Dedifferentiated amniotic fluid mesenchymal stem cell (primary cell): Measurements from ENCODE around the gene WDFY1.
A peak's percentile ranks its signal among the peaks of the same experiment; 100 is the strongest.
"Not testable (repeated sequence)": the region's sequence is repeated elsewhere in the genome, so short reads cannot be mapped to it uniquely, and the experiment has no call there.

Experiments
- DNase-seq: peaks from one replicate; pipeline ENCODE4 v3.0.0-alpha.2; 2016; ENCODE audit errors: extremely low spot score

The WDFY1 gene

DNA sequence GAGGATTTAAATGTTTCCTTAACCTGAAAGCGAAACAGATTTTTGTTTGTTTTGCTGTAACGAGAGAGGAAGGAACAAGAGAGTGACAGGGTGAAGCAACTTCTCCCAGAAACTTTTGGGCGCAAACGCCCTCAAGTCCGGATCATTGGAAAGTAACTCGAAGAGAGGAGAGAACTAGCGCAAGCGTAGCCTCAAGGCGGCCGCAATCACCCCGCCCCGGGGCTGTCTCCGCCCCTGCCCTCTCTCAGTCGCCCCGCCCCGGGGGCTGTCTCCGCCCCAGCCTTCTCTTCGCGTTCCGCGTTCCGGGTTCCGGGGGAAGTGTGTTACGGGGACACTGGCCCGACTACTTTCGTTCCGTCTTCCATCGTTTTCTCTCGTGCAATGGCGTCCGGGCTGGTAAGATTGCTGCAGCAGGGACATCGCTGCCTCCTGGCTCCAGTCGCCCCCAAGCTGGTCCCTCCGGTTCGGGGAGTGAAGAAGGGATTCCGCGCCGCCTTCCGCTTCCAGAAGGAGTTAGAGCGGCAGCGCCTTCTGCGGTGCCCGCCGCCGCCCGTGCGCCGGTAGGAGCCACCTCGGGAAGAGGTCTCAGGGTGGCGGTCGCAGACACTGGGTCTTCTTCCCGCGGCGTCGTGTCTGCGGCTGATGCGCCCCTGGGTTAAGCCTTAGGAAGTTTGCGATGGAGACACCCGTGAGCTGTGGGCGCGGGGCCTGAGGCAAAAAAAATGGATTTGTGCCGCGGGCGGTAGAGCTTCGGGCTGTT is 12.1 kb upstream of the WDFY1 start, which contains the start of gene MRPL44:
MRPL44 (plus strand) TSS at position 372 of the 760 bp plus-strand sequence; CDS start at position 382, 10 bp downstream.
- DNase-seq, result peak; percentile 94

DNA sequence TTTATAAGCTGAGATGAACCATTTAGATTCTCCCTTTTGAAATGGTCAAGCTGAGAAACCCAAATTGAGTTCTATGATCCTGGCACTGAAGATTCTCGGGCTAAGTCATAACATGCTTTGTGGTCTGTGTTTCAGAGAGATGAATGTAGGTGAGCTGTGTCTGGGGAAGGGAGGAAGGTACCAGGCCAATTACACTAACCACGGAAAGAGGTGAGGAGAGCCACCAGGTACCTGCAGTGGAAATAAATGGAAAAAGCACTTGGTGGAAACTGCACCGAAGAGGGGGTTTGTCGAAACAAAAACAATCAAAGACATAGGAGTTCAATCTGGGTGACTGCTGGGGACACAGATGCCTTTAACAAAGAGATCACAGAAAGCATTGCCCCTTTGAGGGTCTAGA is 11.2 kb upstream of the WDFY1 start:
- no peak for DNase-seq

- DNase-seq, result no peak
These were observed 9.3 kb upstream of the WDFY1 start for GRCh38 chr2:223954401-223954800.

DNA sequence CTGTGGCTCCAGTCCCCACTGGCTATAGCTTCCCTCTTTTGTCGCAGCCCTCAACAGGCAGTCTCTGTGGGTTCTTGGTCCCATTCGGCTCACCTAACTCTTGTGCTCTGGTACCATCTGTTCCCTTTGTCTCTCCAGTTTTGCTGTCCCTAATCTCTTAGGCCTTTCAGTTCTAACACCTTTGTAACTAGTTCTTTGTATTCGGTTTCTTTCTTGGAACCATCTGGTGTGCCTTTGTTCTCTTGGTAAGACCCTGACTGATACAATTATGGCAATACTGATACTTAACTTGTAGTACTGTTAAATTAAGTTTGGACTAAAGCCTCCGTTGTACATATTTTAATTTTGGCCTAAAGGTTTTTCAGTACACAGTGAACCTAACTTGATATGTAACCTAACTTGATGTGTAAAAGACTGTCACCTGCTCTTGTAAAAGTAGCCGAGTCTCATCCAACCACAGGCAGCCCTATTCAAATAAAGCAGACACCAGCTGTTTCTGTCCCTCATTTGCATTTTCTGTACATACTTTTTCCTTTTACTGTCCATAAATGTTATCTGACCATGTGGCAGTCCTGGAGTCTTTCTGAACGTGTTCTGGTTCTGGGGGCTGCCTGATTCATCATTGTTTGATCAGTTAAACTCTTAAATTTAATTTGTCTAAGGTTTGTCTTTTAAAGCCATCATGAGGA is 7.3 kb upstream of the WDFY1 start:
- no peak for DNase-seq

DNA sequence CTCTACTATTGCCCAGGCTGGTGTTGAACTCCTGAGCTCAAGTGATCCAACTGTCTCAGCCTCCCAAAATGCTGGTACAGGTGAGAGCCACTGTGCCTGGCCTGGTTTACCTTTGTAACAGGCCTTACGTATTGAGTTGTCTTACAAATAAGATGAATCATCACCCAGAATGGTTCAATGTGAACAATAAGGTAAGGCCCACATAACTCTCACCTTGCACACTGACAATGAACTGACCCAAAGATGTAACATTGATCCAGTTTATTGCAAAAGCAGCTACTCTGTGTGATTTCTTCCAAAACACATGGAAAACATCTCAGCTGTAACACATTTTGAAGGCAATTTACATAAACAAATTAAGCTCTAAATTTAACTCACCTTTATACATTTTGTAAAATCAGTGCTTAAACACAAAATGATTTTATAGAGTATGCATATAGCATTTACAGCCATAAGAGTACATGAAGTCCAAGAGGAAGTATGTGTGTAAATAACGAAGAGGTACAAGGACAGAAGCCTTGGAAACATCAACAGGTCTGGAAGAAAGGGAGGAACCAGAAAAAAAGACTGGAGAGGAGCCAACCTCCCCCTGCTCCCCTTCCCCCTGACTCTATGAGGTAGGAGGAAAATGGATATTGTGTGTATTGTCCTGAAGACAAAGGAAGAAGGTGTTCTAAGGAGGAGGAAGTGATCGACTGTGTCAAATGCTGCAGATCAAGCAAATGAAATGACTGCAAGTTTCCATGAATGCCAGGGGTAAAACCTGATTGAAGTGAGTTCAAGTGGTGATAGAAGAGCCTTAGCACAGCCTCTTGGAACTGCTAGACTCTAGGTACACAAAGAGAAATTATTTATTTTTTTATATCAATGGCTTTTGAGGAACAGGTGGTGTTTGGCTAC is 5.6 kb upstream of the WDFY1 start:
- no peak for DNase-seq

DNA sequence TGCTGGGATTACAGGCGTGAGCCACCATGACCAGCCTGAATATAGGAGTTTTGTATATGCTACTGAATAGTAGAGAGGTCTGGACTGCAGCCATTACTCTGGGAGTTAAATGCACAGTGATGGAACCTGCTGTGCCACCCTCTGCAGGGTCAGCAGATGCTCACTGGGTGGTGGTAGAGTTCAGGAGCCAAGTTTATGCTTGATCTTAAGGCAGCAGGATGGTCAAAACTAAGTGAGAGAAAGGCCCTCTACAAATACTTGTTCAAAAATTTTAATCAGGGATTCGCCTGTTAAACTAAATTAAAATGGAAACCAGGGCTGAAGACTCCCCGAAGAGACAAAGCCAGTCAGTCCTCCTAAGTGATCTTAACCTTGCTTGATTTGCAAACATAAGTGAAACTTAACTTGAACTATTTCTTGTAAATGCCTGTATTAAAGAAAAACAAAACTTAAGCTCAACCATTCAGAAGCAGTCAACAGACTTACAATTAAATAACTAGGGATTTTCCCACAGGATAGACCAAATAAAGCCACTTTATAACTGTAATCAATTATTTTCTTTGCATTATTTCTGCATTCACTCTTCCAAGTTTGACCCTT is 4.2 kb upstream of the WDFY1 start:
- no peak for DNase-seq

GRCh38 chr2:223947711-223948205 is 2.6 kb upstream of the WDFY1 start:
- no peak for DNase-seq

DNA sequence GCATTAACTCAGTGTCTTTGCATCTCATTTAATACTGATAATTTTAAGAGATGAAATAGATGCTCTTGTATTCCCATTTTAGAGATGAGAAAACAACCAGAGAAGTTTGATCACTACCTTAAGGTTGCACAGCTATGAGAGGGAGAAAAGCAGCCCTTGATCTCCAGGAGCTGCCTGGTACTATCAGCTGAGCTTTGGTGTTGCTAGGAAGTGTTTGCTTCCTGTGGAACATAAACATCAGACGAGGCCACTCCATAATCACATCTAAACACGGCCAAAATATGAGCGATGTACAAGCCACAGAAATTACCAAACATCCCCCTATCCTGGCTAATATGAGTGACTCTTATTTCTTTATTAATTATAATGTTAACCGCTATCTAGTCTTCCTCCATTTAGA is 620 bp upstream of the WDFY1 start:
- no peak for DNase-seq

- no peak for DNase-seq
These were observed 901 bp downstream of the WDFY1 start for GRCh38 chr2:223944166-223944702.

DNA sequence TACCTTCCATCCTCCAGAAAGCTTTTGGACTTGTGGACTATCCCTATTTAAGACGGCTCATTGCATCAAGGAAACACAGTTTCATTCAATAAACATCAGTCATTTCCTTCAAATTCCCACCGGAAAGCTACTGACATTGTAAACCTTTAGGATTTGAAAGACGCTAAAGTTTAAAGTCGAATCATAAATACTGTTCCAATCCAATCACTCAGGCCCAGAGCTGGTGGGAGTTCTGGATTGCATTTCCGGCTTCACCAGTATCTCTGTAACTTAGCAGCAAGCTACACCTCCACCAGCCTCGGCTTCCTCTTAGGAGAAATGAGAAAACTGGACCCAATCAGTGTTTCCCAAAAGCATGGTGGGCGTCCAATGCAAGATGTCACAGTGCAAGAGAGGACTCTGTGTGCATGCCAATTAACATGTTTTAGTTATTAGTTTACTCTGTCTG is 1.6 kb downstream of the WDFY1 start:
- peak; percentile 41 for DNase-seq

GRCh38 chr2:223943135-223943534 is 2.0 kb downstream of the WDFY1 start:
- no peak for DNase-seq

DNA sequence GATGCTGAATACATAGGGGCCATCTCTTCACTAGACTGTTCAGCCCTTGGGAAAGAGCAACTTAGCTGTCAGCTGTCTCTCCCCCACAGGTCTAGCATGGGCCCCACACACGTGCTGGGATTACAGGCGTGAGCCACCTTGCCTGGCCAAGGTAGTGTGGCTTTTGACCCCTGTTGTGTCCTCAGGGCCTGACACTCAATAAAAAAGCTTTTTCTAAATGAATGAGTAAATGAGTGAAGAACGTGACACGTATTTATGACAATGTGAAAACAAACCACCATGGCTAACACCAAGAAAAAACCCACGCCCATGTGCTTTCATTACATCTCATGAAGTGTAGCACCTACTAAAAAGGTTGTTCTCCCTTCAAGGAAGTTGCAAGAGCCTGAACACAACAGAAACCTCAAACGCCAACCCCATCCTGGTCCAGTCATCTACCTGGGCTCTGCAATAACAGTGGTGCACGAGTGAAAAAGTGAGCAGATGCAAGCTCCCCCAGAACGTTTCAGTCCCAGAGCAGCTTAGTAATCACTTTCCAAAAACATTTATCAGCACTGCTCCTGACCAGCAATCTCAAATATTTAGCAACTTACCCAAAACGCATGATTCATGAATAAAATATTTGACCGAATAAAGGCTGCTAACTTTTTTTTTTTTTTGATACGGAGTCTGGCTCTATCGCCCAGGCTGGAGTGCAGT is 3.4 kb downstream of the WDFY1 start:
- DNase-seq, result peak; percentile 70

DNA sequence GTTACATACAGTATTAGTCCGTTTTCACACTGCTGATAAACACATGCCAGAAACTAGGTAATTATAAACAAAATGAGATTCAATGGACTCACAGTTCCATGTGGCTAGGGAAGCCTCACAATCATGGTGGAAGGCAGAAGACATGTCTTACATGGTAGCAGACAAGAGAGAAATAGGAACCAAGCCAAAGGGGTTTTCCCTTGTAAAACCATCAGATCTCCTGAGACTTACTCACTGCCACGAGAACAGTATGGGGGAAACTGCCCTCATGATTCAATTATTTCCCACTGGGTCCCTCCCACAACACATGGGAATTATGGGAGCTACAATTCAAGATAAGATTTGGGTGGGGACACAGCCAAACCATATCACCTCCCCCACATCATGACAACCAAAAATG is 5.7 kb downstream of the WDFY1 start:
- DNase-seq, result not testable (repeated sequence)

DNA sequence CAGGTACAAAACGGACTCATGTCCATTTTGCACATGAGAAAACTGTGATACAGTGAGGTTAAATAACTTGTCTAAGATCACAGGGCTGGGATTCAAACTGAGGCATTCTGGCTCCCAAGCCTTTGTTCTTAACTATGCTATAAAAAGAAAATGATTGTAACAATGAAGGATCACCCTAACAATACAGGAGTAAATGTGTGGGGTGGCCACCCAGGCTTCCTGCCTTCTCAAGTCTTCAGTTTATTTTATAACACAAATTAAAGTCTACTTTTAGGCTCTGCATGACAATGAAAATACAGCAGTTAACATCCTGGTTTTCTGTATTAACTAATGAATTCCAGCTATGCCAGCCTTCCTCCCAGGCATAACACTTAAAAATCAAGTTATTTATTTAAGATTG is 7.6 kb downstream of the WDFY1 start:
- DNase-seq, result no peak

DNA sequence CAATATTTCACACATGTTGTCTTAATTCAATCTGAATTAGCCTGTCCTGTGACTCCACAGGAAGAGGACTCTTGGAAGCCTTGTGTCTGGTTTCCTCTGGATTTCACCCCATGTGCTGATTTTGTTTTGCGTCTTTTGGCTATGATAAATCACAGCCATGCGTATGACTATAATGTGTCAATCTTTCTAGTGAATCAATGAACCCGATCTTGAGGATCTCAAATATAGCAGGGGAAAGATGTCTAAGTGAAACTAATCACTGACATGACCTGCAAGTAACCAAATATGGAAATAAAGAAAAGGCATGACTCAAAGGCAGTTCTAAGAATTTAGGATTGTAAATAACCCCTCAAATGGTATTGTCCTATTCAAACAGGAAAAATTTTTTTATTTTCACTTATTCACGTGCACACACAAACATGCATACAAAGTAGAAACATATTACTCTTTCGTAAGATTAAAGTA is 8.2 kb downstream of the WDFY1 start:
- DNase-seq, result no peak

DNA sequence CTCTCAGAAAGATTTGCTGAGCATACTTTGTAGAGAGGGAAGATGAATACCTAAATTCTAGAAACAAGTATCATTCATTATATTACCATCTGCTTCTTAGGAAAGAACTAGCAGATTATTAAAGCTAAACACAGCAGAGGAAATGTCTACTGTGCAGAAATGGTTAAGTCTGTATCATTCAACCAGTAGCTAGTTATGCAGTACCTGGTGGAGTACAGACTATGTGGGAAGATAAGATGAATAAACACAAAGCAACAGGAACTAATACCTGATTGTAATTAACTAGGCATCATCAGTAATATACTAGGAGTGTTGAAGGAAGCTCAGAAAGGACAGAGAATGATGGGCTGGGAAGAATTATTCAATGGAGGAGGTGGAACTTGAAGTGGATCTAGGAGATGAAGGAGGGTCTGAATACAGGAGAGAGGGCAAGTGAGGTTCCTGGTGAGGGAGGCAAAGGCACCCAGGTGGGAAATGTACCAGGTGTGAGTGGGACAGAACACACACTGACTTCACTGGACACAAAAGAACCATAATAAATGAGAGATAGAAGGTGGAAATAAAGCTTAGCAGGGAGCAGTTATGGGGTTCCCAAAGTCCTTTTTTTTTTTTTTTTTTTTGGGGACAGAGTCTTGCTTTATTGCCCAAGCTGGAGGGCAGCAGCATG is 9.5 kb downstream of the WDFY1 start:
- DNase-seq, result no peak

GRCh38 chr2:223934870-223935269 is 10.3 kb downstream of the WDFY1 start:
- DNase-seq, result no peak

GRCh38 chr2:223932816-223933800 is 12.0 kb downstream of the WDFY1 start:
- no peak for DNase-seq
